Gastrocnemius medialis (tissue), 4 donors: ENCODE results near the gene GSG1L. TPM values are rescaled to one million over a fixed set of nuclear protein-coding genes. Genes with fewer than 3 reads are reported as not detected.

Experiments used
- ATAC-seq, 2 donors: fragments of 150-250 bp; one replicate each; pipeline ENCODE4 v1.9.1; 2016
- DNase-seq, 2 donors: peaks; one replicate each; pipeline ENCODE4 v3.0.0-alpha.2; 2019
- H3K27ac ChIP-seq, 4 donors: fragments of 200-600 bp; sonication (generic); 1 replicate in 1 of 4; 2 replicates in 3 of 4; pipeline ENCODE4 v1.5.1; 2016 to 2018; ENCODE audit warnings: mild to moderate bottlenecking in 2 of 4, moderate library complexity in 1 of 4
- H3K27me3 ChIP-seq, 3 donors: fragments of 200-600 bp; sonication (generic) in 2 of 3; 1 replicate in 1 of 3; 2 replicates in 2 of 3; pipeline versions ENCODE4 v1.5.1 to v1.6.0; 2016 to 2019; ENCODE audit warnings: mild to moderate bottlenecking in 1 of 3, moderate library complexity in 1 of 3
- H3K36me3 ChIP-seq, 2 donors: fragments of 200-600 bp; sonication (generic) in 1 of 2; one replicate each; pipeline ENCODE4 v1.5.1; 2017 to 2018
- H3K4me1 ChIP-seq, 2 donors: fragments of 200-600 bp; sonication (generic) in 1 of 2; one replicate each; pipeline ENCODE4 v1.5.1; 2016 to 2017; ENCODE audit warnings: mild to moderate bottlenecking in 2 of 2
- H3K4me3 ChIP-seq, 4 donors: fragments of 200-600 bp; sonication (generic) in 3 of 4; 1 replicate in 1 of 4; 2 replicates in 3 of 4; pipeline ENCODE4 v1.5.1; 2016 to 2019; ENCODE audit warnings: mild to moderate bottlenecking in 2 of 4
- H3K9me3 ChIP-seq, 3 donors: fragments of 200-600 bp; sonication (generic) in 2 of 3; 1 replicate in 1 of 3; 2 replicates in 2 of 3; pipeline ENCODE4 v1.5.1; 2016 to 2019
- CTCF ChIP-seq, 5 experiments: fragments of 450-650 bp in 3 of 5; fragments of 200-600 bp in 2 of 5; sonication (generic) in 2 of 5; IDR thresholded peaks in 4 of 5; conservative IDR thresholded peaks in 1 of 5; 1 replicate in 4 of 5; 2 replicates in 1 of 5; pipeline ENCODE4 v1.5.1; 2016 to 2019; ENCODE audit warnings: antibody characterized with exemption in 5 of 5, mild to moderate bottlenecking in 3 of 5, moderate library complexity in 3 of 5
- POLR2A ChIP-seq, 2 donors: fragments of 450-650 bp; IDR thresholded peaks; one replicate each; pipeline ENCODE4 v1.6.1; 2017; ENCODE audit warnings: antibody characterized with exemption in 2 of 2, mild to moderate bottlenecking in 2 of 2, moderate library complexity in 2 of 2
- in situ Hi-C, 4 donors: fragments of 200-750 bp; cut with MboI; loops; one replicate each; pipeline versions ENCODE4 v1.15.0 to v1.8.0; 2017; ENCODE audit warnings: low sequenced_read_pairs in 4 of 4
- intact Hi-C: fragments of 100-400 bp; cut with DNase I; formaldehyde crosslinking; loops from one replicate; pipeline ENCODE4 v1.15.1; 2023; ENCODE audit warnings: low total_unique reads
- total RNA-seq, 4 donors: library from RNA; depleted of rRNA; stranded (reverse); fragments of >200 nt; gene quantifications; one replicate each; pipeline versions ENCODE4 v1.1.0 to v1.2.3, GENCODE V29; 2016

The GSG1L gene
- total RNA-seq, 4 donors from 2014 or later = not detected

- in situ Hi-C loops = no loop called here
- H3K27ac ChIP-seq = no peak overlapping the region
- no peak overlapping the region for H3K4me3 ChIP-seq
- no peaks in the 10 kb centered on the region for H3K27me3 ChIP-seq
- no peak for DNase-seq
- no peaks in the 10 kb centered on the region for H3K9me3 ChIP-seq
- H3K36me3 ChIP-seq = no peaks in the 10 kb centered on the region
- H3K4me1 ChIP-seq = no peaks in the 10 kb centered on the region
- intact Hi-C loops = no loop called here
- no peak for ATAC-seq
- TF ChIP-seq POLR2A (IDR thresholded peaks at IDR 0.05) = no peak
- TF ChIP-seq CTCF (IDR thresholded peaks at IDR 0.05 in 4 of 5, conservative IDR thresholded peaks at IDR 0.05 in 1 of 5) = no peak
Measured at GRCh38 chr16:27769561-27770255, 293.8 kb downstream of the GSG1L start.

GRCh38 chr16:27768651-27769272 is 294.8 kb downstream of the GSG1L start:
- no peak overlapping the region for H3K27ac ChIP-seq
- intact Hi-C loops = no loop called here
- no peak for DNase-seq

GRCh38 chr16:27767971-27768591 is 295.4 kb downstream of the GSG1L start:
- ATAC-seq (no peak), DNase-seq (no peak)
- Histone ChIP-seq H3K27me3 (no peaks in the 10 kb centered on the region), H3K36me3 (no peaks in the 10 kb centered on the region), H3K4me3 (no peak overlapping the region), H3K27ac (no peak overlapping the region), H3K4me1 (no peaks in the 10 kb centered on the region), H3K9me3 (no peaks in the 10 kb centered on the region)
- intact Hi-C loops (no loop called here), in situ Hi-C loops (no loop called here)
- no peak for TF ChIP-seq POLR2A (IDR thresholded peaks at IDR 0.05)
- TF ChIP-seq CTCF (IDR thresholded peaks at IDR 0.05 in 4 of 5, conservative IDR thresholded peaks at IDR 0.05 in 1 of 5) = no peak

More at GRCh38 chr16:27768651-27769272, 294.8 kb downstream of the GSG1L start:
- H3K4me1 ChIP-seq = no peaks in the 10 kb centered on the region
- TF ChIP-seq CTCF (IDR thresholded peaks at IDR 0.05 in 4 of 5, conservative IDR thresholded peaks at IDR 0.05 in 1 of 5) = no peak
- TF ChIP-seq POLR2A (IDR thresholded peaks at IDR 0.05) = no peak
- no peaks in the 10 kb centered on the region for H3K9me3 ChIP-seq
- no peak for ATAC-seq
- no peak overlapping the region for H3K4me3 ChIP-seq
- no peaks in the 10 kb centered on the region for H3K36me3 ChIP-seq
- no peaks in the 10 kb centered on the region for H3K27me3 ChIP-seq
- in situ Hi-C loops = no loop called here

- Histone ChIP-seq H3K4me3 (no peak overlapping the region), H3K9me3 (no peaks in the 10 kb centered on the region), H3K27ac (no peak overlapping the region), H3K27me3 (no peaks in the 10 kb centered on the region), H3K36me3 (peaks cover 0 to 6% of the 10 kb centered on the region in 2 donors), H3K4me1 (no peaks in the 10 kb centered on the region)
- no peak for DNase-seq
- no peak for TF ChIP-seq CTCF (IDR thresholded peaks at IDR 0.05 in 4 of 5, conservative IDR thresholded peaks at IDR 0.05 in 1 of 5)
- TF ChIP-seq POLR2A (IDR thresholded peaks at IDR 0.05) = no peak
- in situ Hi-C loops (no loop called here), intact Hi-C loops (no loop called here)
- no peak for ATAC-seq
Measured at GRCh38 chr16:27767081-27767480, 296.4 kb downstream of the GSG1L start.
